Karpas-422 (cell line): ENCODE measurements around the gene OR4L1. TPM values are rescaled to one million over a fixed set of nuclear protein-coding genes. Genes with fewer than 3 reads are reported as not detected.
"Not testable (repeated sequence)": the region's sequence is repeated elsewhere in the genome, so short reads cannot be mapped to it uniquely, and the experiment has no call there.

Source experiments
- DNase-seq: peaks from one replicate; pipeline ENCODE4 v3.0.0-alpha.2; 2015
- H2AFZ ChIP-seq: fragments of 200-600 bp; sonication (generic); 2 replicates; pipeline ENCODE4 v1.6.1; 2014; ENCODE audit warnings: antibody characterized with exemption, low read length, mixed read lengths
- H3K27ac ChIP-seq: fragments of 200-600 bp; sonication (generic); 2 replicates; pipeline ENCODE4 v1.5.1; 2014; ENCODE audit warnings: mild to moderate bottlenecking, low read length, moderate library complexity
- H3K27me3 ChIP-seq: fragments of 200-600 bp; sonication (generic); 2 replicates; pipeline ENCODE4 v1.6.1; 2014; ENCODE audit warnings: low read length, mixed read lengths
- H3K36me3 ChIP-seq: fragments of 200-600 bp; sonication (generic); 2 replicates; pipeline ENCODE4 v1.6.1; 2014; ENCODE audit warnings: low read length, mixed read lengths; ENCODE audit not compliant: insufficient read depth
- H3K4me1 ChIP-seq: fragments of 200-600 bp; sonication (generic); 2 replicates; pipeline ENCODE4 v1.6.1; 2014; ENCODE audit warnings: mild to moderate bottlenecking, low read length, mixed read lengths
- H3K4me2 ChIP-seq: fragments of 200-600 bp; sonication (generic); 2 replicates; pipeline ENCODE4 v1.6.1; 2014; ENCODE audit warnings: low read length, low read depth, mild to moderate bottlenecking; ENCODE audit not compliant: poor library complexity, severe bottlenecking
- H3K4me3 ChIP-seq: fragments of 200-600 bp; sonication (generic); 2 replicates; pipeline ENCODE4 v1.5.1; 2014; ENCODE audit warnings: mild to moderate bottlenecking, antibody characterized with exemption, low read length, mixed read lengths
- H3K79me2 ChIP-seq: fragments of 200-600 bp; sonication (generic); 2 replicates; pipeline ENCODE4 v1.6.1; 2014; ENCODE audit warnings: mild to moderate bottlenecking, low read length, mixed read lengths
- H3K9ac ChIP-seq: fragments of 200-600 bp; sonication (generic); 2 replicates; pipeline ENCODE4 v1.6.0; 2014; ENCODE audit warnings: low read length
- H3K9me2 ChIP-seq: fragments of 200-600 bp; sonication (generic), shearing (Covaris generic); replicated peaks from 2 replicates; pipeline ENCODE4 v1.6.0; 2014; ENCODE audit warnings: mild to moderate bottlenecking, low read length, moderate library complexity; ENCODE audit not compliant: insufficient read depth
- H3K9me3 ChIP-seq: fragments of 300-700, 200-600 bp; sonication (generic); 2 replicates; pipeline ENCODE4 v1.6.1; 2014; ENCODE audit warnings: low read length, mixed read lengths
- H4K20me1 ChIP-seq: fragments of 200-600 bp; sonication (generic); 2 replicates; pipeline ENCODE4 v1.6.1; 2014; ENCODE audit warnings: mild to moderate bottlenecking, antibody characterized with exemption, low read length, low read depth; ENCODE audit not compliant: insufficient read depth
- small RNA-seq: library from RNA; depleted of rRNA; stranded (forward); fragments of <200 nt; gene quantifications from one replicate; pipeline ENCODE3, GENCODE V24; 2014
- total RNA-seq: library from RNA; depleted of rRNA; stranded (reverse); fragments of >200 nt; shearing (Covaris generic); gene quantifications from 2 replicates; pipeline ENCODE4 v1.2.3, GENCODE V29; 2014; ENCODE audit warnings: low replicate concordance; rRNA removed

OR4L1 gene
- total RNA-seq, 1 experiment from 2014 or later: not detected

DNA sequence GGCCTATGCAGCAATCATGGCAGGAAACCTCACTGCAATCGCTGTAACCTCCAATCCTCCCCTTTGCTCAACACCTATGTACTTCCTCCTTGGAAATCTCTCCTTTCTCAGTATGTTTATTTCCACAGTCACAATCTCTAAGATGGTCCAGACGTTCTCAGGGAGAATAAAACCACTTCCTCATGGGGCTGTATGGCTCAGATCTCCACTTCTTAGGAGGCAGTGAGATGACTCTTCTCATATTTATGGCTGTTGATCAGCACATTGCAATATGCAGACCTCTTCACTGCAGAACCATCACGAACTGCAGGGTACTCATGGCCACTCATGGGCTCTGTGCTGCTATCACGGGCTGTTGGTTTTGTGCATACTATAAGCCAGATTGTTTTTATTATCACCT lies 33.6 kb downstream of the OR4L1 start:
- H3K9me2 ChIP-seq: 0 out of 2 replicates have a peak, but pooled peaks cover 4% of the 10 kb centered on the region
- no peaks in the 10 kb centered on the region; the same call in 1 of the 2 replicates for H3K9me3 ChIP-seq
- H3K4me2 ChIP-seq: no peak overlapping the region
- H3K27ac ChIP-seq: no peak overlapping the region
- H3K4me3 ChIP-seq: no peak overlapping the region
- no peaks in the 10 kb centered on the region for H3K36me3 ChIP-seq
- H4K20me1 ChIP-seq: no peaks in the 10 kb centered on the region
- DNase-seq: no peak
- no peaks in the 10 kb centered on the region for H3K4me1 ChIP-seq
- no peak overlapping the region for H3K9ac ChIP-seq
- H3K79me2 ChIP-seq: no peaks in the 10 kb centered on the region
- H3K27me3 ChIP-seq: peaks cover 2% of the 10 kb centered on the region; the same call in 1 of the 2 replicates
- no peak overlapping the region for H2AFZ ChIP-seq

- H3K4me2 ChIP-seq, H3K4me1 ChIP-seq, H3K27me3 ChIP-seq, H3K9ac ChIP-seq, H3K27ac ChIP-seq, H3K36me3 ChIP-seq, H4K20me1 ChIP-seq, H3K9me2 ChIP-seq, H3K9me3 ChIP-seq, DNase-seq, H3K79me2 ChIP-seq, H3K4me3 ChIP-seq, H2AFZ ChIP-seq: not testable (repeated sequence)
These were observed 39.3 kb downstream of the OR4L1 start for GRCh38 chr14:20098926-20099770.

- no peak within 1 kb of the TSS for H2AFZ ChIP-seq
- no peaks in the 10 kb centered on the region for H3K9me2 ChIP-seq
- no peaks in the 10 kb centered on the region for H3K36me3 ChIP-seq
- no peaks in the 10 kb centered on the region for H3K27me3 ChIP-seq
- no peak within 1 kb of the TSS for H3K4me3 ChIP-seq
- H3K9ac ChIP-seq: no peak within 1 kb of the TSS
- no peak within 1 kb of the TSS for H3K4me2 ChIP-seq
- no peaks in the 10 kb centered on the region for H4K20me1 ChIP-seq
- DNase-seq: no peak
- H3K9me3 ChIP-seq: peaks cover 4% of the 10 kb centered on the region; the same call in 1 of the 2 replicates
- H3K4me1 ChIP-seq: no peaks in the 10 kb centered on the region
- H3K79me2 ChIP-seq: no peaks in the 10 kb centered on the region
- H3K27ac ChIP-seq: no peak within 1 kb of the TSS
These were observed 50.6 kb downstream of the OR4L1 start, which contains the start of gene OR4K17 for GRCh38 chr14:20110438-20110837. Gene OR4K17, plus strand, starts transcription at chr14:20110739. Its CDS starts 6,761 bp downstream, at chr14:20117500.

Small RNA genes lying within 50 kb of the gene (small RNA-seq; reads per million reads assigned to genes)
- not detected for gene RNA5SP380

Other genes with a start within 250 kb of the OR4L1 start
- not detected in 2 replicates for gene OR4K2, start 184.9 kb upstream of the OR4L1 start, total RNA-seq
- not detected in 2 replicates for gene OR4K5, start 139.4 kb upstream of the OR4L1 start, total RNA-seq
- gene OR4K1, start 129.1 kb upstream of the OR4L1 start, total RNA-seq: not detected in 2 replicates
- not detected in 2 replicates for gene OR4K15, start 84.5 kb upstream of the OR4L1 start, total RNA-seq
- gene OR4Q2, start 57.9 kb upstream of the OR4L1 start, total RNA-seq: not detected in 2 replicates
- gene OR4K14, start 40.7 kb upstream of the OR4L1 start, total RNA-seq: not detected in 2 replicates
- not detected in 2 replicates for gene OR4K13, start 24.0 kb upstream of the OR4L1 start, total RNA-seq
- gene OR4K17, start 50.7 kb downstream of the OR4L1 start, total RNA-seq: not detected in 2 replicates
- not detected in 2 replicates for gene OR4N5, start 78.8 kb downstream of the OR4L1 start, total RNA-seq
- not detected in 2 replicates for gene OR11G2, start 130.9 kb downstream of the OR4L1 start, total RNA-seq
- gene OR11H6, start 163.7 kb downstream of the OR4L1 start, total RNA-seq: not detected in 2 replicates
- gene OR11H7, start 168.9 kb downstream of the OR4L1 start, total RNA-seq: not detected in 2 replicates
- not detected in 2 replicates for gene OR11H4, start 179.2 kb downstream of the OR4L1 start, total RNA-seq
- gene TTC5, start 245.9 kb downstream of the OR4L1 start, total RNA-seq: 24.6 and 28.0 TPM in 2 replicates